Liver (tissue), 9 donors: ENCODE results near the gene FOXN3. TPM values are rescaled to one million over a fixed set of nuclear protein-coding genes. Genes with fewer than 3 reads are reported as not detected.

ENCODE experiments used
- DNase-seq: peaks from one replicate; pipeline ENCODE4 v3.0.0-alpha.2; 2017; ENCODE audit warnings: low spot score
- H3K27ac ChIP-seq, 2 donors: one replicate each; pipeline ENCODE4 v1.7.0; 2013; ENCODE audit warnings: inconsistent platforms in 2 of 2, low read length in 2 of 2, control low read depth in 1 of 2, low read depth in 1 of 2, mild to moderate bottlenecking in 1 of 2
- H3K27me3 ChIP-seq, 4 donors: one replicate each; pipeline versions ENCODE4 v1.6.1 to v1.7.0; 2013; ENCODE audit warnings: low read length in 3 of 4, inconsistent platforms in 1 of 4, mild to moderate bottlenecking in 1 of 4, moderate library complexity in 1 of 4; ENCODE audit not compliant: control insufficient read depth in 4 of 4, insufficient read depth in 4 of 4
- H3K36me3 ChIP-seq, 4 donors: one replicate each; pipeline versions ENCODE4 v1.6.1 to v1.7.0; 2013; ENCODE audit warnings: low read length in 3 of 4, mild to moderate bottlenecking in 3 of 4, low read depth in 1 of 4, moderate library complexity in 1 of 4; ENCODE audit not compliant: control insufficient read depth in 4 of 4, insufficient read depth in 3 of 4
- H3K4me1 ChIP-seq, 4 donors: one replicate each; pipeline versions ENCODE4 v1.6.1 to v1.7.0; 2013; ENCODE audit warnings: low read length in 3 of 4, mild to moderate bottlenecking in 3 of 4, moderate library complexity in 1 of 4; ENCODE audit not compliant: control insufficient read depth in 4 of 4, insufficient read depth in 4 of 4
- H3K4me3 ChIP-seq, 3 donors: one replicate each; pipeline versions ENCODE4 v1.6.1 to v1.7.0; 2013; ENCODE audit warnings: low read length in 3 of 3, control low read depth in 1 of 3, low read depth in 1 of 3, mild to moderate bottlenecking in 1 of 3
- H3K9ac ChIP-seq, 2 donors: one replicate each; pipeline ENCODE4 v1.7.0; 2013; ENCODE audit warnings: low read length in 2 of 2, mild to moderate bottlenecking in 2 of 2, moderate library complexity in 2 of 2, control low read depth in 1 of 2, low read depth in 1 of 2
- H3K9me3 ChIP-seq, 4 donors: one replicate each; pipeline versions ENCODE4 v1.6.1 to v1.7.0; 2013; ENCODE audit warnings: low read length in 3 of 4; ENCODE audit not compliant: control insufficient read depth in 4 of 4
- EGR1 ChIP-seq, 2 donors: IDR thresholded peaks; 2 replicates each; pipeline ENCODE4 v1.6.1; 2016 to 2018; ENCODE audit warnings: antibody characterized with exemption in 2 of 2, low read depth in 2 of 2
- FOXA1 ChIP-seq: IDR thresholded peaks from 2 replicates; pipeline ENCODE4 v1.6.1; 2016; ENCODE audit warnings: antibody characterized with exemption
- FOXA2 ChIP-seq: IDR thresholded peaks from 2 replicates; pipeline ENCODE4 v1.6.1; 2016; ENCODE audit warnings: antibody characterized with exemption
- GABPA ChIP-seq, 2 donors: IDR thresholded peaks in 1 of 2; conservative IDR thresholded peaks in 1 of 2; 2 replicates each; pipeline ENCODE4 v1.6.1; 2016; ENCODE audit warnings: antibody characterized with exemption in 2 of 2, mild to moderate bottlenecking in 1 of 2, moderate library complexity in 1 of 2
- HNF4A ChIP-seq, 2 donors: conservative IDR thresholded peaks; 2 replicates each; pipeline ENCODE4 v1.6.1; 2016; ENCODE audit warnings: antibody characterized with exemption in 2 of 2, mild to moderate bottlenecking in 2 of 2
- HNF4G ChIP-seq: IDR thresholded peaks from 2 replicates; pipeline ENCODE4 v1.6.1; 2016; ENCODE audit warnings: antibody characterized with exemption
- JUND ChIP-seq, 2 donors: IDR thresholded peaks; 2 replicates each; pipeline ENCODE4 v1.6.1; 2016; ENCODE audit warnings: antibody characterized with exemption in 2 of 2
- NR2F2 ChIP-seq: IDR thresholded peaks from 2 replicates; pipeline ENCODE4 v1.6.1; 2016; ENCODE audit warnings: antibody characterized with exemption
- RXRA ChIP-seq, 2 donors: IDR thresholded peaks; 2 replicates each; pipeline ENCODE4 v1.6.1; 2017 to 2018; ENCODE audit warnings: antibody characterized with exemption in 2 of 2, mild to moderate bottlenecking in 1 of 2
- SP1 ChIP-seq: IDR thresholded peaks from 2 replicates; pipeline ENCODE4 v1.6.1; 2018; ENCODE audit warnings: antibody characterized with exemption, mild to moderate bottlenecking
- TAF1 ChIP-seq: conservative IDR thresholded peaks from 2 replicates; pipeline ENCODE4 v1.6.1; 2016; ENCODE audit warnings: antibody characterized with exemption, mild to moderate bottlenecking
- YY1 ChIP-seq: IDR thresholded peaks from 2 replicates; pipeline ENCODE4 v1.6.1; 2016; ENCODE audit warnings: antibody characterized with exemption, mild to moderate bottlenecking
- WGBS: extraction: QIAGEN DNeasy Blood & Tissue Kit; methylation state at CpG from one replicate; pipeline ENCODE4 v1.1.7; 2013; 5-methylcytosine and 5-hydroxymethylcytosine counted together
- polyA plus RNA-seq, 2 donors: library from polyadenylated mRNA; stranded (reverse) in 1 of 2; unstranded in 1 of 2; fragments of 200-250 nt in 1 of 2; fragments of >200 nt in 1 of 2; fragmentation: Nextera tagmentation in 1 of 2; extraction: Ambion mirVana in 1 of 2; gene quantifications; one replicate each; pipeline versions ENCODE4 v1.2.1 to v1.2.3, GENCODE V29; 2013 to 2015
- total RNA-seq, 2 donors: library from RNA; depleted of rRNA; stranded (reverse); fragments of >200 nt; gene quantifications; one replicate each; pipeline ENCODE4 v1.2.3, GENCODE V29; 2014
- TF ChIP-seq, protein P1 (sequence below): IDR thresholded peaks from 2 replicates; pipeline ENCODE4 v1.6.1; 2016; ENCODE audit warnings: antibody characterized with exemption
- TF ChIP-seq, protein P2 (sequence below): fragments of 150-350 bp; IDR thresholded peaks from 2 replicates; pipeline ENCODE4 v1.5.1; 2017; ENCODE audit warnings: improper control_type of control experiment, low read depth, low read length; ENCODE audit not compliant: missing input control
- TF ChIP-seq, protein P3 (sequence below): IDR thresholded peaks from 2 replicates; pipeline ENCODE4 v1.6.1; 2016; ENCODE audit warnings: antibody characterized with exemption
- TF ChIP-seq, protein P4 (sequence below): IDR thresholded peaks from 2 replicates; pipeline ENCODE4 v1.6.1; 2016; ENCODE audit warnings: antibody characterized with exemption, mild to moderate bottlenecking
- TF ChIP-seq, protein P5 (sequence below): IDR thresholded peaks from 2 replicates; pipeline ENCODE4 v1.6.1; 2016; ENCODE audit warnings: antibody characterized with exemption
- donor health status: healthy.
- donor health status: healthy.
- donor health status: healthy.
- donor health status: healthy.
- donor health status: healthy.

FOXN3 gene
- total and polyA plus RNA-seq, 4 donors = 17.8 to 44.8 (median 35.3) TPM

DNA sequence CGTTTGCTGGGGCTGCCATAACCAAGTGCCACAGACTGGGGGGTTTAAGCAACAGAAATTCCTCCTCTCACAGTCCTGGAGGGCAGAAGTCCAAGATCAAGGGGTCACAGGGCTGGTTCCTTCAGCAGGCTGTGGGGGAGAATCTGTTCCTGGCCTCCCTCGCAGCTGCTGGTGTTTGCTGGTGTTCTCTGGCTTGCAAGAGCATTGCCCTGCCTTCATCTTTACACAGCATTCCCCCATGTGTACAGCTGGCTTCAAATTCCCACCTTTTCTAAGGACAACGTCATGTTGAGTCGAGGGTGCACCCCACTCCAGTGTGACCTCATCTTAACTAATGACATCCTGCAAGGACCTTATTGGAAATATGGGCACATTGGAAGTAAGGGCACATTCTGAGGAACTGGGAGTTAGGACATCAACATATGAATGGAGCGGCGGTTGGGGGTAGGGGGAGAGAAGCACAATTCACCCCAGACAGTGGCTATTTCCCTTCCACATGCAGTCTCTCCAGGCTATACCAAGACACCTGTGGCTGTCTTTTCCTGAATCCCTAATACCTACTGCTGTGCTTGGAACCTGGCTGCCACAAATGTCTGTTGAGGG is 123.6 kb downstream of the FOXN3 start:
- TF ChIP-seq FOXA1 (no peak), RXRA (IDR thresholded peaks at IDR 0.05) (no peak), GABPA (IDR thresholded peaks at IDR 0.05 in 1 of 2, conservative IDR thresholded peaks at IDR 0.05 in 1 of 2) (no peak), FOXA2 (no peak), NR2F2 (peak; percentile 32), EGR1 (IDR thresholded peaks at IDR 0.05; ENCODE audit: low read depth in 2 of 2) (no peak)
- TF ChIP-seq, protein P1, sequence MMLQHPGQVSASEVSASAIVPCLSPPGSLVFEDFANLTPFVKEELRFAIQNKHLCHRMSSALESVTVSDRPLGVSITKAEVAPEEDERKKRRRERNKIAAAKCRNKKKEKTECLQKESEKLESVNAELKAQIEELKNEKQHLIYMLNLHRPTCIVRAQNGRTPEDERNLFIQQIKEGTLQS = no peak
- H3K4me1 ChIP-seq = peaks cover 0 to 3% (median 2%) of the 10 kb centered on the region in 4 donors
- H3K27me3 ChIP-seq = no peaks in the 10 kb centered on the region
- peaks cover 0 to 8% (median 0%) of the 10 kb centered on the region in 4 donors for H3K36me3 ChIP-seq
- no peak for DNase-seq
- no peak overlapping the region for H3K4me3 ChIP-seq
- no peak overlapping the region for H3K9ac ChIP-seq
- no peaks in the 10 kb centered on the region for H3K9me3 ChIP-seq
- H3K27ac ChIP-seq = no peak overlapping the region
- 91% methylated on average over 6 of the region's 6 CpGs for WGBS

DNA sequence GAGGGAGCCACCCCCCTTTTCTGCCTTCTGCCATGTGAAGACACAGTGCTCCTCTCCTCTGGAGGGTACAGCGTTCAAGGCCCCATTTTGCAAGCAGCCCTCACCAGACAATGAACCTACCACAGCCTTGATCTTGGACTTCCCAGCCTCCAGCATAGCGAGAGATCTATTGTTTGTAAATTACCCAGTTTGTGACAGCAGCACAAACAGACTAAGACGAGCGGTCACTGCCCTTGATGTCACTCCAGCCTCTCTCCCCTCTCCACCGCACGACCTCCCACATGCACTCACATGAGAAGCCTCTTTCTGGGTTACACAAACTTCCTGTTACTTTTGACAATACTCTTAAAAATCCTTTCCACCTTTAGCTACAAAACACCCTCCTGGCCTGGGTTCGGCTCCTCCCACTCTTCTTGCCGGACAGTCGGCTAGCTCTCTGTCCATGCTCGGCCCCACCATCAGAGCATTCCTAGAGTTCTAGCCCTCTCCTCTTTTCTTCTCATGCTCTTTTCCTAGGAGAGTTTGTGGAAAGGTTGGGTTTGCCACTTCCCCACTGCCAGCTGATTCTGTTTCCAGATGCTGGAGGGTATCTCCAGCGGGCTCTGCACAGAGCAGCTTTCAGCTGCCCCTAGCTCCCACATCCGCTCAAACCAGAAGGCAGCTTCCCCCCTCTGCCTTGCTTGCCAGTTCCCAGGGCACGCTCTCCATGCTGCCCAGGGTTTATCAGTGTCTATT is 124.3 kb downstream of the FOXN3 start:
- H3K27ac ChIP-seq = no peak overlapping the region
- TF ChIP-seq RXRA (IDR thresholded peaks at IDR 0.05) (peak; percentile 8 to 37), GABPA (IDR thresholded peaks at IDR 0.05 in 1 of 2, conservative IDR thresholded peaks at IDR 0.05 in 1 of 2) (no peak)

DNA sequence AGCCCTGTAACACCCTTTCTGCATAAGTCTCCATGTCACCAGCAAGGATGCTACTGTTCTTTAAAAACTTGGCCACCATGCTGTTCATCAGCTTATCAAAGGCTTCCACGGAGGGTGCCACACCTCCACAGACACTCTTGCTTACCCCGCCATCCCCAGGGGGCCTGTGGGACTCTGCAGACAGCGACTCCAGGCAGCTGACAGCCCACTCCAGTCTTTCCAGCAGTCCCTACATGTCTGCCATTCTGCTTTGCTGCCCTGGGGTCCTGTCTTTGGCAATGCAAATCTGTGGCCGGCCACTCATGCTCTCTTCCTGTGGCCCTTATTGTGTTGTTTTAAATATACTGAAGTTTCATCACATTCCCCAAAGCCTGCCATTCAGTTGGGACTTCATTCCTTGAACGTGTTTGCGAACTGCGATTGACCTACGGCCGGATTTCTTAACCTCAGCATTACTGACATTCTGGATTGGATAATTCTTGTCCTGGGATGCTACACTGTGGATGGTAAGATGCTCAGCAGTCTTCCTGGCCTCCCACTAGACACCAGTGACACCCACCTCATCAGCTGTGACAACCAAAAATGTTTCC is 125.6 kb downstream of the FOXN3 start:
- no peak for DNase-seq
- H3K9me3 ChIP-seq = no peaks in the 10 kb centered on the region
- no peak overlapping the region for H3K4me3 ChIP-seq
- peaks cover 0 to 3% (median under 1%) of the 10 kb centered on the region in 4 donors for H3K4me1 ChIP-seq
- H3K36me3 ChIP-seq = peaks cover 0 to 8% (median 0%) of the 10 kb centered on the region in 4 donors
- no peak overlapping the region for H3K9ac ChIP-seq
- H3K27ac ChIP-seq = no peak overlapping the region
- H3K27me3 ChIP-seq = no peaks in the 10 kb centered on the region
- WGBS = 83% methylated on average over 9 of the region's 9 CpGs
- TF ChIP-seq, protein P2, sequence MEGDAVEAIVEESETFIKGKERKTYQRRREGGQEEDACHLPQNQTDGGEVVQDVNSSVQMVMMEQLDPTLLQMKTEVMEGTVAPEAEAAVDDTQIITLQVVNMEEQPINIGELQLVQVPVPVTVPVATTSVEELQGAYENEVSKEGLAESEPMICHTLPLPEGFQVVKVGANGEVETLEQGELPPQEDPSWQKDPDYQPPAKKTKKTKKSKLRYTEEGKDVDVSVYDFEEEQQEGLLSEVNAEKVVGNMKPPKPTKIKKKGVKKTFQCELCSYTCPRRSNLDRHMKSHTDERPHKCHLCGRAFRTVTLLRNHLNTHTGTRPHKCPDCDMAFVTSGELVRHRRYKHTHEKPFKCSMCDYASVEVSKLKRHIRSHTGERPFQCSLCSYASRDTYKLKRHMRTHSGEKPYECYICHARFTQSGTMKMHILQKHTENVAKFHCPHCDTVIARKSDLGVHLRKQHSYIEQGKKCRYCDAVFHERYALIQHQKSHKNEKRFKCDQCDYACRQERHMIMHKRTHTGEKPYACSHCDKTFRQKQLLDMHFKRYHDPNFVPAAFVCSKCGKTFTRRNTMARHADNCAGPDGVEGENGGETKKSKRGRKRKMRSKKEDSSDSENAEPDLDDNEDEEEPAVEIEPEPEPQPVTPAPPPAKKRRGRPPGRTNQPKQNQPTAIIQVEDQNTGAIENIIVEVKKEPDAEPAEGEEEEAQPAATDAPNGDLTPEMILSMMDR = no peak
- TF ChIP-seq, protein P3, sequence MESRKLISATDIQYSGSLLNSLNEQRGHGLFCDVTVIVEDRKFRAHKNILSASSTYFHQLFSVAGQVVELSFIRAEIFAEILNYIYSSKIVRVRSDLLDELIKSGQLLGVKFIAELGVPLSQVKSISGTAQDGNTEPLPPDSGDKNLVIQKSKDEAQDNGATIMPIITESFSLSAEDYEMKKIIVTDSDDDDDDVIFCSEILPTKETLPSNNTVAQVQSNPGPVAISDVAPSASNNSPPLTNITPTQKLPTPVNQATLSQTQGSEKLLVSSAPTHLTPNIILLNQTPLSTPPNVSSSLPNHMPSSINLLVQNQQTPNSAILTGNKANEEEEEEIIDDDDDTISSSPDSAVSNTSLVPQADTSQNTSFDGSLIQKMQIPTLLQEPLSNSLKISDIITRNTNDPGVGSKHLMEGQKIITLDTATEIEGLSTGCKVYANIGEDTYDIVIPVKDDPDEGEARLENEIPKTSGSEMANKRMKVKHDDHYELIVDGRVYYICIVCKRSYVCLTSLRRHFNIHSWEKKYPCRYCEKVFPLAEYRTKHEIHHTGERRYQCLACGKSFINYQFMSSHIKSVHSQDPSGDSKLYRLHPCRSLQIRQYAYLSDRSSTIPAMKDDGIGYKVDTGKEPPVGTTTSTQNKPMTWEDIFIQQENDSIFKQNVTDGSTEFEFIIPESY = no peak
- no peak for TF ChIP-seq SP1
- TF ChIP-seq GABPA (IDR thresholded peaks at IDR 0.05 in 1 of 2, conservative IDR thresholded peaks at IDR 0.05 in 1 of 2) = no peak
- no peak for TF ChIP-seq YY1
- TF ChIP-seq, protein P4, sequence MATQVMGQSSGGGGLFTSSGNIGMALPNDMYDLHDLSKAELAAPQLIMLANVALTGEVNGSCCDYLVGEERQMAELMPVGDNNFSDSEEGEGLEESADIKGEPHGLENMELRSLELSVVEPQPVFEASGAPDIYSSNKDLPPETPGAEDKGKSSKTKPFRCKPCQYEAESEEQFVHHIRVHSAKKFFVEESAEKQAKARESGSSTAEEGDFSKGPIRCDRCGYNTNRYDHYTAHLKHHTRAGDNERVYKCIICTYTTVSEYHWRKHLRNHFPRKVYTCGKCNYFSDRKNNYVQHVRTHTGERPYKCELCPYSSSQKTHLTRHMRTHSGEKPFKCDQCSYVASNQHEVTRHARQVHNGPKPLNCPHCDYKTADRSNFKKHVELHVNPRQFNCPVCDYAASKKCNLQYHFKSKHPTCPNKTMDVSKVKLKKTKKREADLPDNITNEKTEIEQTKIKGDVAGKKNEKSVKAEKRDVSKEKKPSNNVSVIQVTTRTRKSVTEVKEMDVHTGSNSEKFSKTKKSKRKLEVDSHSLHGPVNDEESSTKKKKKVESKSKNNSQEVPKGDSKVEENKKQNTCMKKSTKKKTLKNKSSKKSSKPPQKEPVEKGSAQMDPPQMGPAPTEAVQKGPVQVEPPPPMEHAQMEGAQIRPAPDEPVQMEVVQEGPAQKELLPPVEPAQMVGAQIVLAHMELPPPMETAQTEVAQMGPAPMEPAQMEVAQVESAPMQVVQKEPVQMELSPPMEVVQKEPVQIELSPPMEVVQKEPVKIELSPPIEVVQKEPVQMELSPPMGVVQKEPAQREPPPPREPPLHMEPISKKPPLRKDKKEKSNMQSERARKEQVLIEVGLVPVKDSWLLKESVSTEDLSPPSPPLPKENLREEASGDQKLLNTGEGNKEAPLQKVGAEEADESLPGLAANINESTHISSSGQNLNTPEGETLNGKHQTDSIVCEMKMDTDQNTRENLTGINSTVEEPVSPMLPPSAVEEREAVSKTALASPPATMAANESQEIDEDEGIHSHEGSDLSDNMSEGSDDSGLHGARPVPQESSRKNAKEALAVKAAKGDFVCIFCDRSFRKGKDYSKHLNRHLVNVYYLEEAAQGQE = no peak
- no peak for TF ChIP-seq HNF4A (conservative IDR thresholded peaks at IDR 0.05)
- no peak for TF ChIP-seq RXRA (IDR thresholded peaks at IDR 0.05)
- no peak for TF ChIP-seq JUND (IDR thresholded peaks at IDR 0.05)
- TF ChIP-seq TAF1 = no peak
- TF ChIP-seq EGR1 (IDR thresholded peaks at IDR 0.05; ENCODE audit: low read depth in 2 of 2) = no peak
- no peak for TF ChIP-seq FOXA1
- no peak for TF ChIP-seq HNF4G
- no peak for TF ChIP-seq NR2F2
- TF ChIP-seq, protein P1 = no peak
- TF ChIP-seq, protein P5, sequence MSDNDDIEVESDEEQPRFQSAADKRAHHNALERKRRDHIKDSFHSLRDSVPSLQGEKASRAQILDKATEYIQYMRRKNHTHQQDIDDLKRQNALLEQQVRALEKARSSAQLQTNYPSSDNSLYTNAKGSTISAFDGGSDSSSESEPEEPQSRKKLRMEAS = no peak

More for the DNA sequence above, 124.3 kb downstream of the FOXN3 start:
- no peaks in the 10 kb centered on the region for H3K9me3 ChIP-seq
- no peak for DNase-seq
- 80% methylated on average over 13 of the region's 13 CpGs for WGBS
- no peak overlapping the region for H3K9ac ChIP-seq
- no peak overlapping the region for H3K4me3 ChIP-seq
- peaks cover 0 to 8% (median 0%) of the 10 kb centered on the region in 4 donors for H3K36me3 ChIP-seq
- peaks cover 0 to 6% (median 2%) of the 10 kb centered on the region in 4 donors for H3K4me1 ChIP-seq
- no peaks in the 10 kb centered on the region for H3K27me3 ChIP-seq
